GM23338 (cell line): ENCODE measurements around the gene ZNRD2. TPM values are rescaled to one million over a fixed set of nuclear protein-coding genes. Genes with fewer than 3 reads are reported as not detected.

Experiments used
- ATAC-seq: fragments of 200-7000 bp; cut with Tn5 transposase; 3 replicates; pipeline ENCODE4 v1.9.1; 2020
- DNase-seq: peaks from one replicate; pipeline ENCODE4 v3.0.0-alpha.2; 2015; ENCODE audit warnings: low spot score
- H2AFZ ChIP-seq: fragments of 200-600 bp; sonication (generic); 2 replicates; pipeline ENCODE4 v1.8.0; 2016; ENCODE audit warnings: antibody characterized with exemption, mild to moderate bottlenecking, moderate library complexity
- H3F3A ChIP-seq: fragments of 200-600 bp; sonication (generic); replicated peaks from 2 replicates; pipeline ENCODE4 v1.8.0; 2017; ENCODE audit warnings: antibody characterized with exemption, mixed run types, low read depth
- H3K27ac ChIP-seq: fragments of 200-600 bp; sonication (generic); 2 replicates; pipeline ENCODE4 v1.6.1; 2016; ENCODE audit warnings: low read depth
- H3K27me3 ChIP-seq: fragments of 200-600 bp; sonication (generic); 2 replicates; pipeline ENCODE4 v1.8.0; 2016; ENCODE audit warnings: mild to moderate bottlenecking, mixed run types, moderate library complexity; ENCODE audit not compliant: insufficient read depth
- H3K36me3 ChIP-seq: fragments of 200-600 bp; sonication (generic); 2 replicates; pipeline ENCODE4 v1.8.0; 2016; ENCODE audit warnings: mild to moderate bottlenecking; ENCODE audit not compliant: insufficient read depth
- H3K4me1 ChIP-seq: fragments of 200-600 bp; sonication (generic); 2 replicates; pipeline ENCODE4 v1.8.0; 2016; ENCODE audit warnings: mild to moderate bottlenecking, moderate library complexity; ENCODE audit not compliant: insufficient read depth
- H3K4me2 ChIP-seq: fragments of 200-600 bp; sonication (generic); 2 replicates; pipeline ENCODE4 v1.7.1; 2017; ENCODE audit warnings: mixed run types
- H3K4me3 ChIP-seq: fragments of 200-600 bp; sonication (generic); 2 replicates; pipeline ENCODE4 v1.6.1; 2016; ENCODE audit warnings: mixed run types
- H3K79me2 ChIP-seq: fragments of 200-600 bp; sonication (generic); replicated peaks from 2 replicates; pipeline ENCODE4 v1.8.0; 2017; ENCODE audit warnings: mild to moderate bottlenecking; ENCODE audit not compliant: insufficient read depth
- H3K9me2 ChIP-seq: fragments of 200-600 bp; sonication (generic); 2 replicates; pipeline ENCODE4 v1.8.0; 2017; ENCODE audit not compliant: insufficient read depth
- H4K20me1 ChIP-seq: fragments of 200-600 bp; sonication (generic); replicated peaks from 2 replicates; pipeline ENCODE4 v1.8.0; 2017; ENCODE audit warnings: mild to moderate bottlenecking; ENCODE audit not compliant: insufficient read depth
- H3K27ac Mint-ChIP-seq: 2 replicates; pipeline ENCODE4 v1.8.0; 2020; ENCODE audit warnings: inconsistent platforms, mild to moderate bottlenecking, moderate library complexity, mixed read lengths
- H3K27me3 Mint-ChIP-seq: 3 replicates; pipeline ENCODE4 v1.8.0; 2022; ENCODE audit warnings: low read depth, mild to moderate bottlenecking, moderate library complexity, mixed read lengths, inconsistent platforms; ENCODE audit not compliant: insufficient read depth, poor library complexity
- H3K36me3 Mint-ChIP-seq: 3 replicates; pipeline ENCODE4 v1.8.0; 2021; ENCODE audit warnings: low read depth, mild to moderate bottlenecking, inconsistent platforms, moderate library complexity, mixed read lengths
- H3K4me1 Mint-ChIP-seq: 3 replicates; pipeline ENCODE4 v1.8.0; 2020; ENCODE audit warnings: mild to moderate bottlenecking, inconsistent platforms, mixed read lengths
- H3K4me3 Mint-ChIP-seq: 3 replicates; pipeline ENCODE4 v1.8.0; 2021; ENCODE audit warnings: moderate library complexity, mild to moderate bottlenecking, inconsistent platforms, mixed read lengths
- H3K9me3 Mint-ChIP-seq: 3 replicates; pipeline ENCODE4 v1.8.0; 2020; ENCODE audit warnings: moderate library complexity, mild to moderate bottlenecking, inconsistent platforms, mixed read lengths
- CREB1 ChIP-seq: fragments of 250-450 bp; sonication (Bioruptor Pico); IDR thresholded peaks from 2 replicates; pipeline ENCODE4 v1.5.0; 2020; ENCODE audit warnings: low read depth, mild to moderate bottlenecking, moderate library complexity
- EZH2 ChIP-seq: fragments of 200-600 bp; sonication (generic); IDR thresholded peaks from one replicate; pipeline ENCODE4 v1.8.0; 2017; ENCODE audit warnings: antibody characterized with exemption, mild to moderate bottlenecking, low read depth; ENCODE audit not compliant: unreplicated experiment
- EZH2phosphoT487 ChIP-seq: fragments of 200-600 bp; sonication (generic); IDR thresholded peaks from one replicate; pipeline ENCODE4 v1.8.1; 2018; ENCODE audit warnings: antibody characterized with exemption; ENCODE audit not compliant: unreplicated experiment
- JUNB ChIP-seq: IDR thresholded peaks from one replicate; pipeline ENCODE4 v1.6.1; 2016; ENCODE audit warnings: antibody characterized with exemption; ENCODE audit not compliant: unreplicated experiment
- NANOG ChIP-seq: IDR thresholded peaks from 2 replicates; pipeline ENCODE4 v1.6.1; 2016; ENCODE audit warnings: antibody characterized with exemption, borderline replicate concordance
- POLR2AphosphoS5 ChIP-seq: IDR thresholded peaks from 2 replicates; pipeline ENCODE4 v1.6.1; 2016; ENCODE audit warnings: antibody characterized with exemption, low read depth
- STAT1 ChIP-seq: IDR thresholded peaks from one replicate; pipeline ENCODE4 v1.6.1; 2016; ENCODE audit warnings: antibody characterized with exemption; ENCODE audit not compliant: unreplicated experiment
- ZNF114 ChIP-seq: fragments of 250-450 bp; sonication (Bioruptor Pico); IDR thresholded peaks from 2 replicates; pipeline ENCODE4 v1.5.0; 2020; ENCODE audit warnings: mild to moderate bottlenecking, moderate library complexity
- ZNF331 ChIP-seq: fragments of 250-450 bp; sonication (Bioruptor Pico); IDR thresholded peaks from 2 replicates; pipeline ENCODE4 v1.5.0; 2020; ENCODE audit warnings: low read depth, mild to moderate bottlenecking, moderate library complexity
- polyA plus RNA-seq: library from polyadenylated mRNA; unstranded; fragments of >200 nt; fragmentation: Nextera tagmentation; extraction: Ambion mirVana; gene quantifications from 2 replicates; pipeline ENCODE4 v1.2.1, GENCODE V29; 2016
- total RNA-seq: library from RNA; depleted of rRNA; stranded (reverse); fragments of >200 nt; shearing (Covaris generic); gene quantifications from 2 replicates; pipeline ENCODE4 v1.2.3, GENCODE V29; 2014
- TF ChIP-seq, protein P1 (sequence below): IDR thresholded peaks from one replicate; pipeline ENCODE4 v1.6.1; 2018; ENCODE audit warnings: antibody characterized with exemption; ENCODE audit not compliant: unreplicated experiment
- TF ChIP-seq, protein P2 (sequence below): IDR thresholded peaks from 2 replicates; pipeline ENCODE4 v1.6.1; 2016; ENCODE audit warnings: antibody characterized with exemption
- TF ChIP-seq, protein P3 (sequence below), 2 experiments: fragments of 200-600 bp in 1 of 2; sonication (generic) in 1 of 2; conservative IDR thresholded peaks; 2 replicates each; pipeline versions ENCODE4 v1.5.1 to v1.6.1; 2016 to 2017; ENCODE audit warnings: antibody characterized with exemption in 2 of 2, low read depth in 2 of 2, mild to moderate bottlenecking in 2 of 2, moderate library complexity in 1 of 2
- TF ChIP-seq, protein P4 (sequence below): fragments of 250-450 bp; sonication (Bioruptor Pico); IDR thresholded peaks from 2 replicates; pipeline ENCODE4 v1.5.0; 2020; ENCODE audit warnings: mild to moderate bottlenecking, moderate library complexity

Gene ZNRD2
- total and polyA plus RNA-seq, 2 experiments from 2014 or later: 78.6 to 148 TPM

DNA sequence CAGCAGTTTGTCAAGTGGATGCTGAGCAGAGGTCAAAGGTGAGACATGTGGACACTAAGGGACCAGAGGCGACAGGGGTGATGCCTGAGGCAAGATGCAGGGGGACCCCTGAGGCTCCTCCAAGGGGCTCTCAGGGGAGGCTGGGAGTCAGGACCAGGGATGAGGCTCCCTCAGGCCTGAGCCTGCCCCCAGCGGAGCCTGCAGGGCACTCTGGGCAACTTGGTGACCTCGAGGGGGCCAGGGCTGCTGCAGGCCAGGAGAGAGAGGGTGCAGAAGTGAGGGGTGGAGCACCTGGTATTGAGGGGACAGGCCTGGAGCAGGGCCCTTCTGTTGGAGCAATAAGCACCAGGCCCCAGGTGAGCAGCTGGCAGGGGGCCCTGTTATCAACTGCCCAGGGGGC is 11.7 kb downstream of the ZNRD2 start:
- ATAC-seq (no peak), DNase-seq (no peak)
- peaks cover 59% of the 10 kb centered on the region for H3K27me3 Mint-ChIP-seq
- Histone ChIP-seq H3K4me3 (no peak overlapping the region), H3K4me2 (no peak overlapping the region), H3K27ac (no peak overlapping the region), H3K27me3 (peaks cover 66% of the 10 kb centered on the region), H2AFZ (no peak overlapping the region), H4K20me1 (no peaks in the 10 kb centered on the region), H3K79me2 (no peaks in the 10 kb centered on the region), H3K9me2 (no peaks in the 10 kb centered on the region), H3K4me1 (no peaks in the 10 kb centered on the region; the same call in 1 of the 2 replicates), H3F3A (peaks cover 10% of the 10 kb centered on the region), H3K36me3 (no peaks in the 10 kb centered on the region)
- H3K36me3 Mint-ChIP-seq: no peaks in the 10 kb centered on the region
- no peak overlapping the region for H3K27ac Mint-ChIP-seq
- H3K4me1 Mint-ChIP-seq: peaks cover 12% of the 10 kb centered on the region
- H3K4me3 Mint-ChIP-seq: no peak overlapping the region
- H3K9me3 Mint-ChIP-seq: no peaks in the 10 kb centered on the region
- TF ChIP-seq JUNB (no peak), ZNF331 (CRISPR knock-in tag) (no peak), NANOG (no peak), EZH2phosphoT487 (no peak), ZNF114 (CRISPR knock-in tag) (no peak), CREB1 (CRISPR knock-in tag) (no peak), STAT1 (no peak), POLR2AphosphoS5 (no peak), EZH2 (no peak)
- TF ChIP-seq, protein P1, sequence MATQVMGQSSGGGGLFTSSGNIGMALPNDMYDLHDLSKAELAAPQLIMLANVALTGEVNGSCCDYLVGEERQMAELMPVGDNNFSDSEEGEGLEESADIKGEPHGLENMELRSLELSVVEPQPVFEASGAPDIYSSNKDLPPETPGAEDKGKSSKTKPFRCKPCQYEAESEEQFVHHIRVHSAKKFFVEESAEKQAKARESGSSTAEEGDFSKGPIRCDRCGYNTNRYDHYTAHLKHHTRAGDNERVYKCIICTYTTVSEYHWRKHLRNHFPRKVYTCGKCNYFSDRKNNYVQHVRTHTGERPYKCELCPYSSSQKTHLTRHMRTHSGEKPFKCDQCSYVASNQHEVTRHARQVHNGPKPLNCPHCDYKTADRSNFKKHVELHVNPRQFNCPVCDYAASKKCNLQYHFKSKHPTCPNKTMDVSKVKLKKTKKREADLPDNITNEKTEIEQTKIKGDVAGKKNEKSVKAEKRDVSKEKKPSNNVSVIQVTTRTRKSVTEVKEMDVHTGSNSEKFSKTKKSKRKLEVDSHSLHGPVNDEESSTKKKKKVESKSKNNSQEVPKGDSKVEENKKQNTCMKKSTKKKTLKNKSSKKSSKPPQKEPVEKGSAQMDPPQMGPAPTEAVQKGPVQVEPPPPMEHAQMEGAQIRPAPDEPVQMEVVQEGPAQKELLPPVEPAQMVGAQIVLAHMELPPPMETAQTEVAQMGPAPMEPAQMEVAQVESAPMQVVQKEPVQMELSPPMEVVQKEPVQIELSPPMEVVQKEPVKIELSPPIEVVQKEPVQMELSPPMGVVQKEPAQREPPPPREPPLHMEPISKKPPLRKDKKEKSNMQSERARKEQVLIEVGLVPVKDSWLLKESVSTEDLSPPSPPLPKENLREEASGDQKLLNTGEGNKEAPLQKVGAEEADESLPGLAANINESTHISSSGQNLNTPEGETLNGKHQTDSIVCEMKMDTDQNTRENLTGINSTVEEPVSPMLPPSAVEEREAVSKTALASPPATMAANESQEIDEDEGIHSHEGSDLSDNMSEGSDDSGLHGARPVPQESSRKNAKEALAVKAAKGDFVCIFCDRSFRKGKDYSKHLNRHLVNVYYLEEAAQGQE: no peak
- TF ChIP-seq, protein P2, sequence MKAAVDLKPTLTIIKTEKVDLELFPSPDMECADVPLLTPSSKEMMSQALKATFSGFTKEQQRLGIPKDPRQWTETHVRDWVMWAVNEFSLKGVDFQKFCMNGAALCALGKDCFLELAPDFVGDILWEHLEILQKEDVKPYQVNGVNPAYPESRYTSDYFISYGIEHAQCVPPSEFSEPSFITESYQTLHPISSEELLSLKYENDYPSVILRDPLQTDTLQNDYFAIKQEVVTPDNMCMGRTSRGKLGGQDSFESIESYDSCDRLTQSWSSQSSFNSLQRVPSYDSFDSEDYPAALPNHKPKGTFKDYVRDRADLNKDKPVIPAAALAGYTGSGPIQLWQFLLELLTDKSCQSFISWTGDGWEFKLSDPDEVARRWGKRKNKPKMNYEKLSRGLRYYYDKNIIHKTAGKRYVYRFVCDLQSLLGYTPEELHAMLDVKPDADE: no peak
- TF ChIP-seq, protein P3, sequence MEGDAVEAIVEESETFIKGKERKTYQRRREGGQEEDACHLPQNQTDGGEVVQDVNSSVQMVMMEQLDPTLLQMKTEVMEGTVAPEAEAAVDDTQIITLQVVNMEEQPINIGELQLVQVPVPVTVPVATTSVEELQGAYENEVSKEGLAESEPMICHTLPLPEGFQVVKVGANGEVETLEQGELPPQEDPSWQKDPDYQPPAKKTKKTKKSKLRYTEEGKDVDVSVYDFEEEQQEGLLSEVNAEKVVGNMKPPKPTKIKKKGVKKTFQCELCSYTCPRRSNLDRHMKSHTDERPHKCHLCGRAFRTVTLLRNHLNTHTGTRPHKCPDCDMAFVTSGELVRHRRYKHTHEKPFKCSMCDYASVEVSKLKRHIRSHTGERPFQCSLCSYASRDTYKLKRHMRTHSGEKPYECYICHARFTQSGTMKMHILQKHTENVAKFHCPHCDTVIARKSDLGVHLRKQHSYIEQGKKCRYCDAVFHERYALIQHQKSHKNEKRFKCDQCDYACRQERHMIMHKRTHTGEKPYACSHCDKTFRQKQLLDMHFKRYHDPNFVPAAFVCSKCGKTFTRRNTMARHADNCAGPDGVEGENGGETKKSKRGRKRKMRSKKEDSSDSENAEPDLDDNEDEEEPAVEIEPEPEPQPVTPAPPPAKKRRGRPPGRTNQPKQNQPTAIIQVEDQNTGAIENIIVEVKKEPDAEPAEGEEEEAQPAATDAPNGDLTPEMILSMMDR (conservative IDR thresholded peaks at IDR 0.05; ENCODE audit: low read depth in 2 of 2): no peak
- TF ChIP-seq, protein P4, sequence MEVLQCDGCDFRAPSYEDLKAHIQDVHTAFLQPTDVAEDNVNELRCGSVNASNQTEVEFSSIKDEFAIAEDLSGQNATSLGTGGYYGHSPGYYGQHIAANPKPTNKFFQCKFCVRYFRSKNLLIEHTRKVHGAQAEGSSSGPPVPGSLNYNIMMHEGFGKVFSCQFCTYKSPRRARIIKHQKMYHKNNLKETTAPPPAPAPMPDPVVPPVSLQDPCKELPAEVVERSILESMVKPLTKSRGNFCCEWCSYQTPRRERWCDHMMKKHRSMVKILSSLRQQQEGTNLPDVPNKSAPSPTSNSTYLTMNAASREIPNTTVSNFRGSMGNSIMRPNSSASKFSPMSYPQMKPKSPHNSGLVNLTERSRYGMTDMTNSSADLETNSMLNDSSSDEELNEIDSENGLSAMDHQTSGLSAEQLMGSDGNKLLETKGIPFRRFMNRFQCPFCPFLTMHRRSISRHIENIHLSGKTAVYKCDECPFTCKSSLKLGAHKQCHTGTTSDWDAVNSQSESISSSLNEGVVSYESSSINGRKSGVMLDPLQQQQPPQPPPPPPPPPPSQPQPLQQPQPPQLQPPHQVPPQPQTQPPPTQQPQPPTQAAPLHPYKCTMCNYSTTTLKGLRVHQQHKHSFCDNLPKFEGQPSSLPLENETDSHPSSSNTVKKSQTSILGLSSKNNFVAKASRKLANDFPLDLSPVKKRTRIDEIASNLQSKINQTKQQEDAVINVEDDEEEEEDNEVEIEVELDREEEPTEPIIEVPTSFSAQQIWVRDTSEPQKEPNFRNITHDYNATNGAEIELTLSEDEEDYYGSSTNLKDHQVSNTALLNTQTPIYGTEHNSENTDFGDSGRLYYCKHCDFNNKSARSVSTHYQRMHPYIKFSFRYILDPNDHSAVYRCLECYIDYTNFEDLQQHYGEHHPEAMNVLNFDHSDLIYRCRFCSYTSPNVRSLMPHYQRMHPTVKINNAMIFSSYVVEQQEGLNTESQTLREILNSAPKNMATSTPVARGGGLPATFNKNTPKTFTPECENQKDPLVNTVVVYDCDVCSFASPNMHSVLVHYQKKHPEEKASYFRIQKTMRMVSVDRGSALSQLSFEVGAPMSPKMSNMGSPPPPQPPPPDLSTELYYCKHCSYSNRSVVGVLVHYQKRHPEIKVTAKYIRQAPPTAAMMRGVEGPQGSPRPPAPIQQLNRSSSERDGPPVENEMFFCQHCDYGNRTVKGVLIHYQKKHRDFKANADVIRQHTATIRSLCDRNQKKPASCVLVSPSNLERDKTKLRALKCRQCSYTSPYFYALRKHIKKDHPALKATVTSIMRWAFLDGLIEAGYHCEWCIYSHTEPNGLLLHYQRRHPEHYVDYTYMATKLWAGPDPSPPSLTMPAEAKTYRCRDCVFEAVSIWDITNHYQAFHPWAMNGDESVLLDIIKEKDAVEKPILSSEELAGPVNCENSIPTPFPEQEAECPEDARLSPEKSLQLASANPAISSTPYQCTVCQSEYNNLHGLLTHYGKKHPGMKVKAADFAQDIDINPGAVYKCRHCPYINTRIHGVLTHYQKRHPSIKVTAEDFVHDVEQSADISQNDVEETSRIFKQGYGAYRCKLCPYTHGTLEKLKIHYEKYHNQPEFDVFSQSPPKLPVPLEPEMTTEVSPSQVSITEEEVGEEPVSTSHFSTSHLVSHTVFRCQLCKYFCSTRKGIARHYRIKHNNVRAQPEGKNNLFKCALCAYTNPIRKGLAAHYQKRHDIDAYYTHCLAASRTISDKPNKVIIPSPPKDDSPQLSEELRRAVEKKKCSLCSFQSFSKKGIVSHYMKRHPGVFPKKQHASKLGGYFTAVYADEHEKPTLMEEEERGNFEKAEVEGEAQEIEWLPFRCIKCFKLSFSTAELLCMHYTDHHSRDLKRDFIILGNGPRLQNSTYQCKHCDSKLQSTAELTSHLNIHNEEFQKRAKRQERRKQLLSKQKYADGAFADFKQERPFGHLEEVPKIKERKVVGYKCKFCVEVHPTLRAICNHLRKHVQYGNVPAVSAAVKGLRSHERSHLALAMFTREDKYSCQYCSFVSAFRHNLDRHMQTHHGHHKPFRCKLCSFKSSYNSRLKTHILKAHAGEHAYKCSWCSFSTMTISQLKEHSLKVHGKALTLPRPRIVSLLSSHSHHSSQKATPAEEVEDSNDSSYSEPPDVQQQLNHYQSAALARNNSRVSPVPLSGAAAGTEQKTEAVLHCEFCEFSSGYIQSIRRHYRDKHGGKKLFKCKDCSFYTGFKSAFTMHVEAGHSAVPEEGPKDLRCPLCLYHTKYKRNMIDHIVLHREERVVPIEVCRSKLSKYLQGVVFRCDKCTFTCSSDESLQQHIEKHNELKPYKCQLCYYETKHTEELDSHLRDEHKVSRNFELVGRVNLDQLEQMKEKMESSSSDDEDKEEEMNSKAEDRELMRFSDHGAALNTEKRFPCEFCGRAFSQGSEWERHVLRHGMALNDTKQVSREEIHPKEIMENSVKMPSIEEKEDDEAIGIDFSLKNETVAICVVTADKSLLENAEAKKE (CRISPR knock-in tag): no peak
